Amniotic stem cell (primary cell): Measurements from ENCODE around the gene PTPRE.
"Not testable (repeated sequence)": the region's sequence is repeated elsewhere in the genome, so short reads cannot be mapped to it uniquely, and the experiment has no call there.

ENCODE experiments used
- DNase-seq: peaks from one replicate; lab custom pipeline; 2025; lab: John Stamatoyannopoulos, UW

The PTPRE gene

DNA sequence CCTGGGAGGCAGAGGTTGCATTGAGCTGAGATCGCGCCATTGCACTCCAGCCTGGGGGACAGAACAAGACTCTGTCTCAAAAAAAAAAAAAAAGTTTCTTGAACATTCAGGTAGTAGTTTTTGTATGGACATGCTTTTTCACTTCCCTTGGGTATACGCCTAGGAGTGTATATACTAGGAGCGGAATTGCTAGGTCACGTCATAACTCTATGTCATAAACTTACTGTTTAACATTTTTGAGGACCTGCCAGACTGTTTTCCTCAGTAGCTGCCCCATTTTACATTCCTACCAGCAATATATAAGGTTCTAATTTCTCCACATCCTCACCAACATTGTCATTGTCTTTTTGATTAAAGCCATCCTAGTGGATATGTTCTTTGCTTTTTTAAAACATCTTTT lies 167.7 kb downstream of the PTPRE start:
- no peak for DNase-seq

DNA sequence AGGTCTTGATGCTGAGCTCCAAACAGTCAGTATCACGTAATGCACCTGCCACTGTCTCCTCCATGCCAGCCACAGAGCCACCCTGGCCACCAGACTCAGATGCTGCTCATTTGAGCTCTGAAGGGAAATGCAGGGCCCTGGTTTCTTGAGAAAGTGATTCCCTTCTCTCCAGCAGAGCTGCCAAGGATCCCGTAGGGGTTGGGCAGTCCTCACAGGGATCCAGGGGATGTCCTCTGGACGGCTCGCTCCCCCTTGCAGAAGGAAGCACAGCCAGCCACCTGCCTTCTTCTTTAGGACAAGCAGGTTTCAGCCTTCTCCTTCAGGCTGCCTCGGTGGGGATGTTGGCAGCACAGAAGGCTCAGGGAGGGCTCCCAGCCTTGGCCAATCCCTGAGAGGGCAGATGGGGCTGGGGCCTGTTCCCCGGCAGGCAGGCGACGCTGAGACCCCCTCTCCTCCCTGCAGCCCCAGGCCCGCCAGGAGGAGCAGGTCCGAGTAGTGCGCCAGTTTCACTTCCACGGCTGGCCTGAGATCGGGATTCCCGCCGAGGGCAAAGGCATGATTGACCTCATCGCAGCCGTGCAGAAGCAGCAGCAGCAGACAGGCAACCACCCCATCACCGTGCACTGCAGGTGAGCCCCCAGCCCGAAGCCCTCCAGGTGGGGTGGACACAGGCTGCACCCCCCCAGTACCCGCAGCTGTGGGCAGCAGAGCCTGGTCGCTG lies 170.4 kb downstream of the PTPRE start:
- DNase-seq, result no peak

DNA sequence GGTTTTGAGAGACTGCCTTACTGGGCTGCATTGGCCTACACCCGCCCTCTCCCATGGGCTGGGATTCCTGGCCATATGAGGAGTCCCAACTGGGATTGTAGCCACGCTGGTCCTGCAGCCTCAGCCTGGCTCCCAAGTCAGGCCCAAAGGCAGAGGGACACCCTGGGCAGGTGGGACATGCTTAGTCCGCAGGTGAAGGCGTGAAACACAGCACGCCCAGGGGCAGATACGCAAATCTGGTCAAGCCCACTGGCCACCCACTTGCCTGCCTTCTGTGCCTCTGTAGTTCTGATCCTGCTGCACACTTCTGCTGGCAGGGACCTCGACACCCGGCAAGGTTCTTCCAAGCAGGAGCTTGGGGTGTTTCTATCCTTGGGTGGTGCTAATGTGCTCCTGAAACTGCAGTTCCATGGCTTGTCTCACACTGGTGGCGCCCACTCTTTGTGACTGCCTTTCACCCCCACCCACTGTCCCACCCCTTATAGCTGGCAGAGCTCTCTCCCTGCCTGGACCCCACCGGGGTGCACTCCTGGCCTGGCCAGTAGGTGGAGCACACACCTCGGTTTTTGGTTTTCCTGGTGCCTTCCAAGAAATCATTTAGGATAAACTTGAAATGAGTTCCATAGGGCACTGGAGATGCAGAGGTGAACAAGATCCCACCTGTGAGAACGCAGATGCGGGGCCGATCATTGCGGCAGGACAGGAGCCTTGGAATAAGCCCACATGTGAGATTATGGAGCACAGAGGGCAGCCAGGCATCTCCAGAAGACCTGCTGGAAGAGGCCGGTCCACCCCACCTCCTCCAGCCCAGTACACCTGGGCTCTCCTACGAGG lies 171.4 kb downstream of the PTPRE start:
- DNase-seq, result no peak

DNA sequence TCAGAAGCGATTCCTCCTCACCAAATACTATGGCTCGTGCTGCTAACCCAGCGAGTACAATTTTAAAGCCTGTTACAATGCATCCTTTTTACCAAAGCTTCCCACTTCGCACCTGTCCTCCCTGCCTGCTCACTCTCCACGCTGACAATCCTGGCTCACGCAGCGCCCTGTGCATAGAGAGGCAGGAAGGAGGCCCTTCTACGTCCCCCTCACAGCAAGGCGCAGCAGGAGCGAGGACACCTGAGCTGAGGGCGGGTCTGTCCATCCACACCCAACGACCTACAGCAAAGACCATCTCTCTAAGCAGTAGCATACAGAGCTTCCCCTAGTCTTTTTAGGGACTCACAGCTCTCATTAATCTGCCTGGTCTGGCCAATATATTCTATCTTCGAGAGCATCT lies 173.3 kb downstream of the PTPRE start:
- no peak for DNase-seq

DNA sequence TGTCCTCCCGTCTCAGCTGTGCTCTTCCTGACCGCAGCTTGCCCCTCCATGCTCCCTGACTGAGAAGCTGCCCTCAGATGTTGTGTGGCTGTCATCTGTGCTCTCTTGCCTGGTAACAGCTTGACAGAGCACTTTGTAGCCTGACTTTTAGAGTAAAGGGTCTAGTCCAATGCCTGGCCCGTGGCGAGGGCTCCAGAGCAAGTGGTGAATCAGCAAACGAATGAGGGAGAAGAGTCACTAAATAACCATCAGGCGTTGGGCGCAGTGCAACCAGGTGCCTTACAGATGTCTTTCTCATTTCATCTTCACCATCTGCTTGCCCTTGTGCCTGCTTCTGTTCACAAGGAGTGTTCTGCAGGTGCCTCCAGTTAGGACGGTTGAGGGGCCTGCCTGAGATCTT lies 173.7 kb downstream of the PTPRE start:
- DNase-seq, result no peak

DNA sequence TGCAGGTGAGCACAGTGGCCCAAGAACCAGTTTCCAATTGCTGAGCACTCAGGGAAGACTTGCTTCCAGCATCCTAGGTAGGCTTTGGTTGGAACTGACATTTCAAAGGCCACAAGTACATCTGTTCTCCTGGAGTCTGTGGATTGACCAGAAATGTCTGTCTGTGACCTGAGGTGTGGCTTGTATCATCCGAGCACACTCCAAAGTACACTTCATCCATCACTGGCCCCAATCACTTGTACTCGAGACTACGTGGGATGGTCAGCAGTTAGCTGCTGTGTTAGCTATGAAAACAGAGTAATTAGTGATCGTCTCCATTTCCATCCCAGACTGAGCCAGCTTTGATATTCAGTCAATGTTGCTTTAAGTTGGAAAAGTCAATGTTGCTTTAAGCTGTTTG lies 174.3 kb downstream of the PTPRE start:
- no peak for DNase-seq

DNA sequence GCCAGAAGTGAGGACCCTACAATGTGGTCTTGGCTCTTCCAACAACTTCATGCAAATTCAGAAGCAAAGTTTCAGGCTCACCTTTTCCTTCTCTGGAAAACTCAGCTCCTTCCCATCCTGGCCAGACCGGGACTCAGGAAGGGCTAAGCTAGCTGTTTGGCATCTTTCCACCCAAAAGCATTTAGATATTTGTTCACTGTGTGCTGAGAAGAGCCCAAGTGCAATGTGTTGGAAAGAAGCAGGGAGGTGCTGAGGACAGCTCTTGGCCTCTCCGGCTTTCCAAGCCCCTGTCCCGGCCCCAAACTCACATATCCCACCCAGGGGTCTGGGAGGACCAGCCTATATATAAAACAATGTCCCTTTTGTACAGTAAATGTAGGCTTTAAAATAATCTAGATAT lies 174.8 kb downstream of the PTPRE start:
- DNase-seq, result no peak

DNA sequence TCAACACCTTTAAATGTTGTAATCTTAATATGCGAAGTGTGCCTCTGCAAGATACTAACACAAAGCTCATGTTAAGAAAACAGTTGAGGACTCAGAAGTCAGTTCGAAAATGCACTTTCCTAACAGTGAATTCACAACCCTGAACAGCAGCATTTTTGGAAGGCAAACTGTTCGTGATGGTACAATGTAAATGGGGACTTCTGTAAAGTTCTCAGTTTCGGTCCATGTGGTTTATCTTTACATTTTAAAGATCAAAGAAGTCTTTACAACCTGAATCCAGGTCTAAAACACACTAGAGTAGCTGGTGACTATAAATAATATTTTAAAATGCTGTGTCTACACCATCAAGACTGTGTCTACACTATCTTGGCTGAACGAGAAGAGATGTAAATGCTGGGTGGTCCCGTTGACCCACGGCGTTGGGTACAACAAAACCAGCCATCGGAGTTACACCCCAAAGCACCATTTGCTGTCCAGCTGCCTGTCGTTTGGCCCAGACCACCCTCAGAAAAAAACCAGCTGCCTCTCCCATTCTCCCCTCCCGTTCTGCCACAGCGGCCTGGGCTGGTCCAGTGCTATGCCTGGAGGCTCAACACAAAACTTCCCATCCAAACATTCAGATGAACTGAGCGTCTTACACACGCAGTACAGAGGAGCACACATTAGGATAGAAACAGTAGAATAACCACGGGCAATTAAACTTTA lies 176.4 kb downstream of the PTPRE start:
- DNase-seq, result no peak

DNA sequence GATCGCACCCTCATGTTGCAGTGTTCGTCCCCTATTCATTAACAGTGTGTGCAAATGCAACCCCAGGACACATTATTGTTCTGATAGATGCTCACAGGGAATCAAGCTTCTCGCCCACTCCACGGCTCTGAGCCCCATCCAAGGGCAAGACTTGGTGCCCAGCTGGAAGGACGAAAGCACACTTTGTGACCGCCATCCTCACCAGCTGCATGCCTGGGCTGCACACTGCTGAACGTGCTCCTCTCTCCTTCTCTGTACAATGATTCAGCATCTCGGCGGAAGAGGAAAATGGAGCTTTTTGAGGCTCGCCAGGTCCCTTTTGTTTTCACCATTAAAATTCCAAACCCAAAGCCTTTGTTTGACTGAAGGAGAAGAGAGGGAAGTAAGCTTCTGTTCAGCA lies 177.5 kb downstream of the PTPRE start:
- DNase-seq, result no peak

DNA sequence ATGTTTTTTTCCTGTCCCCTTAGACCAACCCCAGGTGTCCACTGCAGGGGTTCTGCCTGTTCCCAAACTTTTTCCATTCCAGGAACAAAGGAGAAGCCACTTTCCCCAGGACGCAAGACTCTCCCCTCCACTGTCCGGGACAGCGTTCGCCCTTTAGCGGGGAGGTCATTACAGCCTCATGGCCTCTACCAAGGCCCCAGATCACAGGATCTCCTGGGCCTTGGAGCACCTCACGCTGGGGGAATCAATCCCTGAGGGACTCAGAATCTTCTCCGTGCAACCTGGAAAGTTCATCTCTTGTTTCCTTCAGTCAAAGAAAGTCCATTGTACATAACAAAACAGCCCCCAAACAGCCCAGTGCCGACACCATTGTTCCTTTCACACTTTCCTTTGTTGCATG lies 178.1 kb downstream of the PTPRE start:
- no peak for DNase-seq

DNA sequence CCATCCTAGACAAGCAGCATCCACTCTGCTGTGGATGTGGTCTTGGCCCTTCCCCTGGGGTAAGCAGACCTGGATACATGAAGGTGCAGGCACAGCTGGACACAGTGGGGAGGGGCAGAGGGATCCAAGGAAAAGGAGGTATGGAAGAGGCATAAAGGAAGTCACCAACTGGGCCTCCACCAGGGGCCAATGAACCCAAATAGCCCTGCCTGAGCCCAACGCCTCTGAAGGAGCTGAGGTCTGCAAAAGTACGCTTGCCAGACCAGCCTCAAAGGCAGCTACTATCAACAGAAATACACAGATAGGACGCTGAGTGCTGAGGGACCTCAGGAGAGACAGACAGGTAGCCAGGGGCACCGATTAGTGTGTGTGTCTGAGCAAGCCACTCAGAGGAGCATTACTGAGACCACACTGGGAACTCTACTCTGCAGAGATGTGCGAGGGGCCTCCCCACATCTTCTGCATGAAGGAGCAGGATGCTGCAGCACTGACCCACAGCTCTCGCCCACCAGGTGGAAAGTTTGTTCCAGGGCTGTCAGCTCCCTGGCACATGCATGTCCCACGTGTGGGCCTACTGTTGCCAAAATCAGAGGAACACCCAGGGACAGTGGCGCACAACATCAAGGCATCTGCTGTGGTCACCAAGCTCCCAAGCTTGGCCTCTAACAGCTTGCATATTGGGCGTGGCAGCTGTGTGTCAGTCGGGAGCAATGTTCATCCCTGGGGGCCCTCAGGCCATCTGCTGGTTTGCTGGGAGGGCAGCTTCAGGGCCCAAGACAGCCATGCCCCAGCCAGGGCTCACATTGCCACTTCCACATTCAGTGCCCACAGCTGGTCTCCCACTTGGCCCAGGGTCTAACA lies 179.3 kb downstream of the PTPRE start:
- no peak for DNase-seq

DNA sequence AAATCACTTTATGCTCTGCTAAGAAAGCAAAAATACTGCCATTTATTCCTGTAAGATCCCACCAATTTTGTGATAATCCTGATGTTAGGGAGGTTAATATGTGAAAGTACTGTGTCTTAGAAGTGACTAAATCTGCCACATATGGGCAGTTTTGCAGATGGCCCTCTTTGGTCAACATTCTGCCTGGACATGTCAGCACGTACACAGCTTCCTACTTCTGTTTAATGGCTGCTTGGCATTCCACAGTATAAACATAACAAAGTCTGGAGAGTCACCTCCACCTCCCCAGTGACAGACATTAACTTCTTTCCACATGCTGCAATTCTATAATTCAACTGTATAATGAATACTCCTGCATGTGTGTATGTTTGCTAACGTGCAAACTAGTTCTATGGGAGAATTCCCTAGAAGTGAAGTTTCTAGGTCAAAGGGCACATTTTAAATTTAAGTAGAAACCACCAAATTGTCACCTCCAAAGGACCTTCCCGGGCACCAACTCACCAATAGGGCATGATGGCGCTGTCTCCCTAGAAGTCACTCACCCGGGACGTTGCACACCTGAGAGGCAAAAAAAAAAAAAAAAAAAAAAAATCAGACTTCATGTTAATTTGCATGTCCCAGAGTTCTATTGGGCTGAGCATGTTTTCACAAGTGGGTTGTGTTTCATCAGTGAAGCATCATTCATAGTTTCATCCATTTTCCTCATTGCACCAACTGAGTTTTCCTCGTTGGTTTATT lies 180.4 kb downstream of the PTPRE start:
- no peak for DNase-seq

DNA sequence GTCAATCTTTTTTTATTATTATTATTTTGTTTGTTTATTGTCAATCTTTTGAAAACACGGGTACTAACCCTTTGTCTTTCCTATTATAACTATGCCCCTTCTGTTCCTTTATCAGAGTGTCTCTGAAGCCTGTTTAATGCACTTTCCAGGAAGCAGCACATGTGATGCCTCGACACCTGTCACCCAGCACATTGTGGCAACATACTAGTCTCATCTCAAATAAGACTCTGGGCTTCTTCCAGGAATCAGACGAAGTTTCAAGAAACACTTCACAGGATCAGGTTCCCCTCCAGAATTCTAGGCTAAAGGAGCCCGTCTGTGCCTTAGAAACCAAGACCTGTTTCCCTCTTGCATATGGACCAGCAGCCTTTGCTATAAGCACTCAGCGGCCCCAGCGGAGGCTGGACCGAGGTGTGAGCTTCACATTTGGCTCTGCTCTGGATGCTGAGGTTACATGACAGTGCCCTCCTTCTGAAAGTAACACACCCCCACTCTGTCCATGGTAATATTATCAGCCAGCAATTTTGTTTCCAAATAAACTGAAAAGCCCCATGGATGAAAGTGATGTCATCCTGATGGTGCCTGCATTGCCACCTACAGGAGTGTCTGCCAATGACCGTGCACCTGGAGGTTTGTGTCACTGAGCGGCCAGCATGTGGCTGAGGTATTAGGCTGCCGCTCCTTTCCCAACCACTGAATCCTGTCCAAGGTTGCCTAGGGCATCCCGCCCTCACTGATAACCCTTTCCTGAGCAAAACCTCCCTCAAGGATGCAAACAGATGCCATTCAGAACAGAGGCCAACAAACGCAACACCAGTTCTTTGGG lies 181.2 kb downstream of the PTPRE start:
- DNase-seq, result no peak

DNA sequence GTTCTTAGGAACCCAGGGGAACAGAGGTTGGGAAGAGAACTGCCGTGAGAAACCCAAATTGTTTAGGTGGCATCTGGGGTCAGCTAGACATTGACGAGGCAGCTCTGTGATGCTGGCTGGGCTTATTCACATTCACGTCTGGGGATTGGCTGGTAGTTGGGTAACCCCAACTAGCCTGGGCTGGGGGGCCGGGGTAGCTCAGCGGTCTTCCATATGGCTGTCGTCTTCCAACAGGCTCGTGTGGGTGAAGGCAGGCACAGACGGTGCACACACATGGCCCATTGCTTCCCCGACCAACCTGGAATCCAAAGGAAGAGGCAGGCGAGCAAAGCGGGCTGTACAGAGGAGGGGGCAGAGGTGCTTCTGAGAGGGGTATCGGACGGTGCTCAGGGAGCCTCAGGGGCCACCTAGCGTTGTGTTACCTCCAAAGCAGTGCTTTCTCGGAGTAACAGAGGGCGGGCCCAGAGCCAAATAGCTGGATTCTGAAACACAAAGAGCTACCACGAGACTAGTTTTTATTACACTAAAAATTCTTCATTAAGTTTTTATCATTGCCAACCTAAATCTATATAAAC lies 184.8 kb downstream of the PTPRE start:
- no peak for DNase-seq

DNA sequence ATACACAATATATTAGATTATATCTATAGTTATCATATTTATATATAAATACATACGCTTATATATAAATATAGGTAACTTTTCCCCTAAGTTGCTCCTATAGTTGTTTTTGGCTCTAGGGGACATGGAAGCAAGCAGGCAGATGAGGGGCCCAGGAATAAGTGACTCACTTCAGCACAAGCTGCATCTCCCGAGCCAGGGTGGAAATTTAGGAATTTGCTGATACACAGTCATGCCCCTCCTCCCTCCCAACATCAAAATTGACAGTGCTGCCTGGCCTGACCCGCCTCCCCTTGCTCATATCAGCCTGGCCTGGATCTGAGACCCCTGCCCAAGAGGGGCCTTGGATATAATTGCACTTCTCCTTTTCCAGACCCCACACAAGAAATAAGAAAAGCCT lies 185.6 kb downstream of the PTPRE start:
- DNase-seq, result no peak

DNA sequence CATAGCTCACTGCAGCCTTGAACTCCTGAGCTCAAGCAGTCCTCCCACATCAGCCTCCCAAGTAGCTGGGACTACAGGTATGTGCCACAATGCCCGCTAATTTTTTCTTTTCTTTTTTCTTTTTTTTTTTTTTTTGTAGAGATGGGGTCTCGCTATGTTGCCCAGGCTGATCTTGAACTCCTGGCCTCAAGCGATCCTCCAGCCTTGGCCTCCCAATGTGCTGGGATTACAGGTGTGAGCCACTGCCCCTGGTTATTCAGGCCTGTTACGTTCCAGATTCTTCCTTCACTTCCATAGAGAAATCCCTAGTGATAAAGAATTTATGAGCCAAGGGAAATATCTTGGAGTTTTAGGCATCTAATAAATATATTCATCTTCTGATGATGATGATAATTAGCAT lies 187.7 kb downstream of the PTPRE start:
- not testable (repeated sequence) for DNase-seq

DNA sequence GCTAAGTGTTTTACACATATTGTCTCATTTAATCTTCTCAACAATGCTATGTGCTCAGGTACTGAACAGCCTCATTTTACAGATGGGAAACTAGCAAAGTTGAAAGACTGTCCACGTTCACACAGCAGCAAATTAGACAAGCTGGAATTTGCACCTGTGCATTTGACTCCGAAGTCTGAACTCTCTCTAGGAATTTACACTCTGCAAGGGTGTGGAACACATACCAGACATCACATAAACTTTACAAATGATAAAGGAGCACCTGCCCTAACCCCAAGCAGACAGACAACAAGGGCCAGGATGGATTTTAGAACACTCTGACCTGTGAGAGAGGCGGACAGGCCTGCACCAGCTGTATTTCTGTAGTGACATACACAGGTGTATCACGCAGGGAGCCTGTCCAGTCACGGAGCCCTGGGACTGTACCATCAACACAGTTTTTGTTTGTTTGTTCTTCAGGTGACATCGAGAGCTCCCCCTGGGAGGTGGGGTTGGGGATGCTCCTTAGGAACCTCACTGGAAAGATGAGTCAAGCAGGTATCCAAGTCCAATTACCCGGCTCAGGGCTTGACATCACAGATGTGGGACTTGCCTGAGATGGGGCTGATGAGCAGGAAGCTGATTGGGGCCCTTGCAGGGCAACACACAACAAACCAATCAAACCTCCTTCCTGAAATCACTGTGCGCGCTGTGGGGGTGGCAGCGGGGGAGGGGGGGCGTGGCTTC lies 188.3 kb downstream of the PTPRE start:
- no peak for DNase-seq

DNA sequence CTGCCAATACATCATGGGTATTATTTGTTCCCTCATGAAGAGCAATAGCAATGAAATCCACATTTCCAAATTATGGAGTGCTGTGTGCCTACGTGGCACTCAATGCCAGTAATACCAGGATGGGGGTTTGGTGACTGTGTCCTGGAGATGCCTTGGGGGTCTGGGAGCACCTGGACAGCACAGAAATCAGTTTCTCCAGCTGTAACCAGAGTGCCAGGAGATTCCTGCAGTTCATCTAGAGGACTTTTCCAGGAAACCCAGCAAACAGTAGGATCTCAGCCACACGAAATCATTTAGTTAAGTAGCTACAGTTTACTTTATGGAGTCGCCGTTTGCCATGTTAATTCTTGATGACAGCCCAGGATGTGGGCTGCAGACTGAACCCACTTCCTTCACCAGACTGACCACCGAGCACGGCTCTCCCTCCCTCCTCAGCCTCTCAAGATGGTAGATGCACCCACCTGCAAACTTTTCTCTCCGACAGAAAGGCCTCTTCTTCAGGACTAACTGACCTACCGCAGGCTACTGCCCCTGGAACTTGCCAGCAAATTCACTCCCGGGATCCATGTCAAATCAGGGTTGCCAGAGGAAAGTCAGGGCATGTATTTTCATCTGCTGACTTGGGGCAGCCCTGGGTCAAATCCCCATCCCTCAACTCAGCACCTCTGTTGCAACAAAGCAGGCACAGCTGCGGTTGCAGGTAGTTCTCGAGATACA lies 189.0 kb downstream of the PTPRE start:
- no peak for DNase-seq
